ENCODE data around the gene MASP1. TPM values are rescaled to one million over a fixed set of nuclear protein-coding genes. Genes with fewer than 3 reads are reported as not detected.
A peak's percentile ranks its signal among the peaks of the same experiment; 100 is the strongest.

The MASP1 gene
- total RNA-seq, 1 donor from 2014 or later = not detected

DNA sequence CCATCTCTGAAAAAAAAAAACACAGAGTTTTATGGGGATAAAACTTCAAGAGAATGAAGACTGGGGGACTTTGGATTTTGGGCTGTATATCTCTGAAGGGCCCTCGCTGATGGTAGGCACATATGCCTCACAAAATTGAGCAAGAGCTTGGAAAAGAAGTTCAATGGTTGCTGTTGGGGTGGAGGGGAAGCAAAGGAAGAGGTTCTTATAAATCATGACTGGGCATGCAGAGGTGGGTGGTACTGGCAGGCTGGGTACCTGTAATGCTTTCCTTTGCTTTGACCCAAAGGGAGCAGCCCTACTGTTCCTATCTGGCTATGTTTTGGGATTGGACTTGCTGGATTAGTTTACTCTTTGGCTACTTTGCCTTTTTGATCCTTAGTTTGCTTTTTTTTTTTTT is 100.3 kb downstream of the MASP1 start:
- no peaks in the 10 kb centered on the region for H3K27me3 ChIP-seq (ENCODE audit: control insufficient read depth, insufficient read depth, low read length)
- H3K4me3 ChIP-seq (ENCODE audit: low read depth, low read length) = no peak overlapping the region
- H3K36me3 ChIP-seq (ENCODE audit: control insufficient read depth, insufficient read depth, low read length) = no peaks in the 10 kb centered on the region
- DNase-seq (ENCODE audit: low read depth) = no peak
- TF ChIP-seq, protein P1, sequence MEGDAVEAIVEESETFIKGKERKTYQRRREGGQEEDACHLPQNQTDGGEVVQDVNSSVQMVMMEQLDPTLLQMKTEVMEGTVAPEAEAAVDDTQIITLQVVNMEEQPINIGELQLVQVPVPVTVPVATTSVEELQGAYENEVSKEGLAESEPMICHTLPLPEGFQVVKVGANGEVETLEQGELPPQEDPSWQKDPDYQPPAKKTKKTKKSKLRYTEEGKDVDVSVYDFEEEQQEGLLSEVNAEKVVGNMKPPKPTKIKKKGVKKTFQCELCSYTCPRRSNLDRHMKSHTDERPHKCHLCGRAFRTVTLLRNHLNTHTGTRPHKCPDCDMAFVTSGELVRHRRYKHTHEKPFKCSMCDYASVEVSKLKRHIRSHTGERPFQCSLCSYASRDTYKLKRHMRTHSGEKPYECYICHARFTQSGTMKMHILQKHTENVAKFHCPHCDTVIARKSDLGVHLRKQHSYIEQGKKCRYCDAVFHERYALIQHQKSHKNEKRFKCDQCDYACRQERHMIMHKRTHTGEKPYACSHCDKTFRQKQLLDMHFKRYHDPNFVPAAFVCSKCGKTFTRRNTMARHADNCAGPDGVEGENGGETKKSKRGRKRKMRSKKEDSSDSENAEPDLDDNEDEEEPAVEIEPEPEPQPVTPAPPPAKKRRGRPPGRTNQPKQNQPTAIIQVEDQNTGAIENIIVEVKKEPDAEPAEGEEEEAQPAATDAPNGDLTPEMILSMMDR (IDR thresholded peaks at IDR 0.05; ENCODE audit: insufficient read depth, low read length, poor library complexity, severe bottlenecking) = no peak

DNA sequence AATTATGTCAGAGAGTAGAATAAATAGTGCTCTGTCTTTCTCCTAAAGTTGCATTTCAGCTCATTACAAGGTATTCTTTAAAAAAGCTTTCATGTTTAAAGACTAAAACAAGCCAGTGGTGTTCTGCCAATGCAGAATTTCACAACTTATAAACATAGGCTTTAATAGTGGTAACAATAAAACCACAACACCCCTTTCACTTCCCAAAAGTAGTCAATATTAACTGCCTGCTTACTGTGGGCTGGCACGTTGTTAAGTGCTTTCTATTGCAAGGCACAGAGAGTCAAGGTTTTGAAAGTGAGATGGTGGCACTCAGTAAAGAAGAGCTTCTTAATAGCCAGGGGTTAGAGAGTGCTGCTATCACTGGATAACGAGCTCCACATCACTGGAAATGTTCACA is 102.6 kb downstream of the MASP1 start:
- Histone ChIP-seq H3K27me3 (ENCODE audit: control insufficient read depth, insufficient read depth, low read length) (no peaks in the 10 kb centered on the region), H3K36me3 (ENCODE audit: control insufficient read depth, insufficient read depth, low read length) (no peaks in the 10 kb centered on the region), H3K4me3 (ENCODE audit: low read depth, low read length) (no peak overlapping the region)
- TF ChIP-seq, protein P1 (IDR thresholded peaks at IDR 0.05; ENCODE audit: insufficient read depth, low read length, poor library complexity, severe bottlenecking) = no peak
- DNase-seq (ENCODE audit: low read depth) = no peak

- no peaks in the 10 kb centered on the region for H3K36me3 ChIP-seq (ENCODE audit: control insufficient read depth, insufficient read depth, low read length)
- no peaks in the 10 kb centered on the region for H3K27me3 ChIP-seq (ENCODE audit: control insufficient read depth, insufficient read depth, low read length)
- TF ChIP-seq, protein P1 (IDR thresholded peaks at IDR 0.05; ENCODE audit: insufficient read depth, low read length, poor library complexity, severe bottlenecking) = no peak
- peak; percentile 21 for DNase-seq (ENCODE audit: low read depth)
- no peak overlapping the region for H3K4me3 ChIP-seq (ENCODE audit: low read depth, low read length)
Measured at GRCh38 chr3:187186801-187187421, 104.6 kb downstream of the MASP1 start.

DNA sequence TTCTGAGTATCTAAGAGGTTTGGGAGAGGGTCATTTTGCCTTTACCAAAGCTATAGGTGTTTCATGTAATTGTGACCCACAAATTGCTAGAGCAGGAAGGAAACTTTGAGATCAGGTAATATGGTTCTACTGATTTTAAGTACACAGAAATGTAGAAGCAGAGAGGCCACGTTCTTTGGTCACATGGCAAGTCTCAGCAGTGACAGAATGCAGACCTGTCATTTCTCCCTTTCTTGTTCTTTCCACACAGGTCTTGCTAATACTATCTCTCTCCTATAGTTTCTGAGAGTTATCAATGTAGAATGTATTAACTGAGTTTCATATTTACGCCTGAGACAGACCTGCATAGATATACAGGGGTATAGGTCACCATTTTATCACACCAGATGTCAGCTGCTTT is 105.2 kb downstream of the MASP1 start:
- H3K36me3 ChIP-seq (ENCODE audit: control insufficient read depth, insufficient read depth, low read length) = no peaks in the 10 kb centered on the region
- DNase-seq (ENCODE audit: low read depth) = no peak
- H3K27me3 ChIP-seq (ENCODE audit: control insufficient read depth, insufficient read depth, low read length) = no peaks in the 10 kb centered on the region
- TF ChIP-seq, protein P1 (IDR thresholded peaks at IDR 0.05; ENCODE audit: insufficient read depth, low read length, poor library complexity, severe bottlenecking) = no peak
- H3K4me3 ChIP-seq (ENCODE audit: low read depth, low read length) = no peak overlapping the region

DNA sequence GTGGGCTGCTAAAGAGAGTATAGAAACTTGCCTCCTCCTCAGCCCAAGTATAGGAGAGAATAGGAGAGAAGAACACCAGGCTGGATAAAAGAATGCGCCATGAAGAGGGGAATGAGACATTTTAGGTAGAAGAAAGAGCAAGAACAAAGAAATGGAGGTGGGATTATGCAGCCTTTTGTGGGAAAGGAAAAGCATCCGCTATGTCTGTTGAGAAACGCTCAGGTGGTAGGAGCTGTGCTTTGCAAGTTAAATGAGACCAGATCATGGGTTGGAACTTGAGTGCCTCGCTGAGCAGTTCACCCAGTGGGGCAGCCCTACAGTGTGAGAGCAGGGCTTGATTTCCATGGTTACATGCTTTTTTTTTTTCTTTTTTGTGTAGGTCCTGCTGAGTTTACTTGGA is 105.8 kb downstream of the MASP1 start:
- no peak for DNase-seq (ENCODE audit: low read depth)
- Histone ChIP-seq H3K36me3 (ENCODE audit: control insufficient read depth, insufficient read depth, low read length) (no peaks in the 10 kb centered on the region), H3K4me3 (ENCODE audit: low read depth, low read length) (no peak overlapping the region), H3K27me3 (ENCODE audit: control insufficient read depth, insufficient read depth, low read length) (no peaks in the 10 kb centered on the region)
- TF ChIP-seq, protein P1 (IDR thresholded peaks at IDR 0.05; ENCODE audit: insufficient read depth, low read length, poor library complexity, severe bottlenecking) = no peak

Other genes with a start within 250 kb of the MASP1 start
- 18.9 and 26.5 TPM in 2 replicates for gene RPL39L, start 152.2 kb downstream of the MASP1 start, total RNA-seq
- not detected in 2 replicates for gene RTP1, start 94.3 kb downstream of the MASP1 start, total RNA-seq
- 1.2 and 1.5 TPM in 2 replicates for gene RTP4, start 76.6 kb upstream of the MASP1 start, total RNA-seq